NCI-H345 (cell line): ENCODE measurements around the gene RPL13A.
"Not testable (repeated sequence)": the region's sequence is repeated elsewhere in the genome, so short reads cannot be mapped to it uniquely, and the experiment has no call there.

Experiments
- DNase-seq: peaks from one replicate; lab custom pipeline; 2025; lab: John Stamatoyannopoulos, UW

RPL13A gene

GRCh38 chr19:49456326-49456725 lies 31.1 kb upstream of the RPL13A start:
- DNase-seq: no peak

GRCh38 chr19:49458567-49458903 lies 28.9 kb upstream of the RPL13A start:
- DNase-seq: no peak

GRCh38 chr19:49459388-49459787 lies 28.0 kb upstream of the RPL13A start:
- DNase-seq: no peak

GRCh38 chr19:49461130-49461529 lies 26.3 kb upstream of the RPL13A start:
- DNase-seq: not testable (repeated sequence)

- no peak for DNase-seq
These were observed 25.8 kb upstream of the RPL13A start for GRCh38 chr19:49461656-49462055.

GRCh38 chr19:49462492-49462891 lies 24.9 kb upstream of the RPL13A start:
- DNase-seq: no peak

- DNase-seq: no peak
These were observed 23.3 kb upstream of the RPL13A start for GRCh38 chr19:49463960-49464740.

- DNase-seq: no peak
These were observed 22.0 kb upstream of the RPL13A start for GRCh38 chr19:49465371-49465770.

GRCh38 chr19:49468199-49468598 lies 19.2 kb upstream of the RPL13A start:
- no peak for DNase-seq

- DNase-seq: no peak
These were observed 18.5 kb upstream of the RPL13A start for GRCh38 chr19:49468746-49469447.

GRCh38 chr19:49469828-49470614 lies 17.4 kb upstream of the RPL13A start:
- no peak for DNase-seq

- DNase-seq: no peak
These were observed 16.8 kb upstream of the RPL13A start for GRCh38 chr19:49470615-49470978.

GRCh38 chr19:49472936-49473335 lies 14.5 kb upstream of the RPL13A start:
- no peak for DNase-seq

- DNase-seq: not testable (repeated sequence)
These were observed 13.9 kb upstream of the RPL13A start for GRCh38 chr19:49473501-49473867.

- peak; percentile 44 for DNase-seq
These were observed 13.4 kb upstream of the RPL13A start, which contains the start of gene FLT3LG for GRCh38 chr19:49473868-49474541. Gene FLT3LG (plus strand): TSS chr19:49474215. CDS start chr19:49474640, 425 bp downstream.

- DNase-seq: no peak
These were observed 12.9 kb upstream of the RPL13A start for GRCh38 chr19:49474542-49474924.

GRCh38 chr19:49475191-49475917 lies 12.1 kb upstream of the RPL13A start:
- no peak for DNase-seq

GRCh38 chr19:49475995-49476880 lies 11.2 kb upstream of the RPL13A start:
- peak; percentile 51 for DNase-seq

- DNase-seq: no peak
These were observed 7.3 kb upstream of the RPL13A start for GRCh38 chr19:49479975-49480628.
